GM21423 (cell line): ENCODE measurements around the gene GRN.
"Not testable (repeated sequence)": the region's sequence is repeated elsewhere in the genome, so short reads cannot be mapped to it uniquely, and the experiment has no call there.

Experiments
- ATAC-seq: cut with Tn5 transposase; IDR thresholded peaks from one replicate; pipeline ENCODE4 v1.9.1; 2021; ENCODE audit warnings: mild to moderate bottlenecking, moderate library complexity; ENCODE audit not compliant: unreplicated experiment

GRN gene

DNA sequence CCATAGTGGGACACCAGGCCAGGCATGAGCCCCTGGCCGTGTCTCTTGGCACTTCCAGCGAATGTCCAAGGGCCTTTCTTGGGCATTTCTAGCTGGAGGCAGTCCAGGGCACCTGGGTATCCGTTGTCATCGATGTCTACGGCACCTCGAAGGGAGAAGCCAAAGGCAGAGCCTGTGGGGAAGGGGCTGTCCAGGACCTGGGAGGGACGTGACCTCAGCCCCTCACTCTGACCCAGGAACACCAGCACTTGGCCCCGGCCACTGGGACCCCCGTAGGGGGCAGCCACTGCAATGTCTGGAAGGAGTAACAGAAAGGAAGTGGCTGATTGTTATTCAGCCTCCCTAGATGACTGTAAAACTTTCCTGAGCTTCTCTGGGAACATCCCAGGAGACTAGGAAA, 35.7 kb downstream of the GRN start:
- no peak for ATAC-seq

DNA sequence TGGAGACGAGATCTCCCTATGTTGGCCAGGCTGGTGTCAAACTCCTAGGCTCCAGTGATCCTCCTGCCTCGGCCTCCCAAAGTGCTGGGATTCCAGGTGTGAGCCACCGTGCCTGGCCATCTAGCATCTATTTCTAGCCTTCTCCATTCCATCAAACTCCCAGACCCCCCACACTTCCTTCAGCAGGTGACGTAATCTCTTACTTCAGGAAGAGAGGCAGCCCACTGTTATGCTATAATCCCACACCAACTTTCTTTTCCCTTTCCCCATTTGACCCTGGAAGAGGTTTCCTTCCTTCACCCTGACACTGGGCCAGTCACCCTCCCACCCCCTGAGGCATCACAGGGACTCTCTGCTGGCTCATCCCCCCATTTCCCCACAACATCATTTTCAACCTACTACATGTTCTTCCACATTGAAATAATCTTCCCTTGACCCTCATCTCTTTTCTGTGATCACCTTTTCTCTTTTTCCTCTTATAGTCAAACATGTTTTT, 36.8 kb downstream of the GRN start:
- no peak for ATAC-seq

DNA sequence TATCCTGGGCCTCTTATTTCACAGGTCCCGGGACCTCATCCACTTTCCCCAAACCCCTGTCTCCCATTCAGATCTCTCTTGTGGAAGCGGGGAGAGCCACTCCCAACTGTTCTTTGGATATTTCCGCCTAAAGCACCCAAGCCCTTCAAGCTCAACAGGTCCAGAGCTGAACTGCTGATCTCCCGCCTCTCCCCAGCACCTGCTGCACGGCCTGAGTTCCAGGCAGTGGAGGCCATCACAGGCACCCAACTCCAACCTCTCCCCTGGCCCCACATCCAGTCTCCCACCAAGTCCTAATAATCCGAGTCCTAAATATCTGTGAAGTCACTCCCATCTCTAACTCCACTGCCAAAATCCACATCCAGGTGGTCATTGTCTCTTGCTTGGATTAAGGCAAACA, 37.8 kb downstream of the GRN start:
- no peak for ATAC-seq

DNA sequence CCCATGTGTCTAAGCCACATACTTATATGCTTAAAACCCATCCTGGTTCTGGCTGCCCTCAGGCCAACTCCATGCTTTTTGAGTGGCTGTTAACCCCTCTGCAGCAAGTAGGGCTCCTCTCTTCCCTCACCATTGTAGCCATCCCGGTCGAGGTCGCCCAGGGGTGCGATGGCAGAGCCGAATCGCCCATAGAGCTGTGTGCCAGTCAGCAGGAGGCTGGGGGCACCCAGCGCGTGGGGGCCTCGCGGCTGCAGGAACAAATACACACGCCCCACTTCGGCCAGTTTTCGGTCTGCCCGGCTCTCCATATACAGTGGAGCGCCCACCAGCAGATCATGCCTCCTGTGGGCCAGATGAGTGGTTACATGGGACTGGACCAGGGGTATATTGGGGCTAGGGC, 38.3 kb downstream of the GRN start:
- ATAC-seq = no peak

DNA sequence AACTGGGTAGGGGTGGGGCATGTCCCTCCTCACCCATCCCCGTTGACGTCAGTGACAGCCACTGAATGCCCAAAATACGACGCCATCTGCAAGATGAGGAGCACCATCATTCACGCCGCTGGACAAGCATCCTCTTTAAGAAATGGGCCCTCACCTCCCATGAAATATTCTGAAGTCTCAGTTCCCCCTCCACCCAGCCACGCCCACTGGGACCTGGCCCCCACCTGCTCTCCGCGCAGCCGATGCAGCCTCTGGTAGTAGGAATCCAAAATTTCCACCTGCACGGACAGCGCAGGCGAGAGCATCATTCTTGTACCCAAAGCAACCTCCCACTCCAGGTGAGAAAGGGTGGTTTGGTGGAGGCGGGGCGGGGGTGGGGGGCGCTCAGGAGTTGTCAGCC, 38.8 kb downstream of the GRN start:
- ATAC-seq = no peak

DNA sequence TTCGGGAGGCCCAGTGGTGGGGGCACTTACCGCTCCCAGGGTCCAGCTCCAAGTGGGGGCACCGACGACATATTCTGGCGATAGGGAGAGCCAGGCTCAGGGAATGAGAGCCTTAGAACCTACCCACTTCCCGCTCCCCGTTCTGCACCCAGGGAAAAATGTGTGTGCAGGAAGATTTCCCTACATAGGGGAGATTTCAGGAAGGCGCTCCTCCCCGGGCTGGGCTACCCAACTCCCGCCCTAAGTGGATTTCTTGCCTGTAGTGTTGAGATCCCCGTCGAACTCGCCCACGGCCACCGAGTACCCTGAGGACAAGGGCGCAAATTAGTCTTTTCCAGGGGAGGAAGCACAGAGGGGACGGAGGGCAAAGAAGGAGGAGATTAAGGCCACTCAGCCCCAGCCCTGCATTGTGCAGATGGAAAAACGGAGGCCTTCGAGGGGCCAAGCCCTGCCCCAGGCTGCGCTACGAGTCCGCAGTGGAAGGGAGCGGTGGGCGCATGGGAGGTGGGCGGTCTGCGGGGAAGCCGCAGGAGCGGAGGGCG, 39.2 kb downstream of the GRN start:
- ATAC-seq = no peak

DNA sequence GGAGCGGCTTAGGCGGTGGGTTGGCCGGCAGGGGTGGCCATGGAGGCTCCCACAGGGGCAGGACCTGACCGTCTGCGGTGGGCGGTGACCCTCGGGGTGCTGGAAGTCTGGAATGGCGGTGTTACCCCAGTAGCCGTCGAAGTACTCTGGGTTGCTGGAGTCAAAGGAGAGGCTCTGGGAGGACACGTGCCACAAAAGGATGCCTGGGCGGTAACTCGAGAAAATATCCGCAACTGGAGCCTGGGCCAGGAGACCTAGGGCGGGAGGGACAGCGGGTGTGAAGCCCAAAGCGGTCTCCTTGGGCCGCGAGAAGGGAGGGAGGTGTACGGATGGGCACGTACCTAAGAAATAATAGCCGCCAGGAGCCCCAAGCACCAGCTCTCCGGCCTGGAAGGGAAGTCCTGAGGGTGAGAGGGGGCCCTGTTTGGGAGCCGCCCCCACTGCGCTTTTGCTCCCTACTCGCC, 39.8 kb downstream of the GRN start:
- peak; percentile 15 for ATAC-seq

DNA sequence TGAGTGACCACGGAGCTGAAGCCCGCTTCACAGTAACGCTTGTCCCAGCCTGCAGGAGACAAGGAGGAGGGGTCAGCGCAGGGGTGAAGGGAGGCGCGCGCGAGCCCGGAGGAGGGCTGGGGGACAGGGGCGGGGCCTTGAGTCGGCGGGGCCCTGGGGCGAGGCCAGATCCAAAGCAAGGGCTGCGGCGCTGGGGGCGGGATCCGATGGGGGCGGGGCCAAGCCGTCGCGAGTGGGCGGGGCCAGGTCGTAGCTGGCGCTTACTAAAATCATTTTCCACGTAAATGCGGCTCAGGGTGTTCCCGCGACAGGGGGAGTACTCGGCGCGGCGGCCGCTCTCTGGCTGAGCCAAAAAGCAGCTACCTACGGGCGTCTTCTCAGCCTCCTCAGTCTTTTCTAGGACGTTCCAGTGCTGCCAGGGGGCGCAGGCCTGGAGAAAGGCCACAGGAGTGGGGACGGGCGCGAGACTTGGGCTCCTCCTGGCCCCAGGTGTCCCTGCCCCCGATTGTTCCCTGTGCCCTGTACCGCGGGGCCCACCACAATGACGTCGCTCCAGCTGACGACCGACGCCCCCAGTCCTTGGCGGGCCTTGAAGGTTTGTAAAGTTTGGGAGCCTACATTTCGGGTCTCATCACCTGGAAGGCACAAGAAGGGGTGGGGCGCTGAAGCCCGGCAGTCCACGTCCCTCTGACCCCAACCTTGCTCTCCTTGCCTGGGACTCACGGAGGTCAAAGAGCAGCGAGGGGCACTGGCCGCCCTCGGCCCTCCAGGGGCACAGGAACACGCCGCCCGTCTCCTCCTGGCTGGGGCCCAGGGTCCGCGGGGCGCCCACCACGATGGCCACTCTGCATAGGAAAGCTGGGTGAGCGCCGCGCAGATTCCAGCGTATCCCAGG, 40.4 kb downstream of the GRN start:
- peak; percentile 50 for ATAC-seq

DNA sequence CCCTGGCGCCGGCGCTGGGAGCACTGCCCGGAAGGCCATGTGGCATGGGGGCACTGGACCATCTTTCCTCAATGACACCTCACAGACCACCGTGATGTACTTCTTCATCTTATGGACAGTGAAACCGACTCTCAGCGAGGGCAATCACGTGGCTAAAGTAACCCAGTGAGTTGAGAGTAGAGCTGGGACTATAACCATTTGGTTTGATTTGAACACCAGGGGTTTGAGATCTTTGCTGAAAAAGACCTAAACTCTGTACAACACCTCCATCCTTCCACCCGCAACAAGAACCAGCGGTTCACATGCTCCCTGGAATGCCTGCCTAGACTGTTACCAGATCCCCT, 41.1 kb downstream of the GRN start:
- ATAC-seq = no peak

DNA sequence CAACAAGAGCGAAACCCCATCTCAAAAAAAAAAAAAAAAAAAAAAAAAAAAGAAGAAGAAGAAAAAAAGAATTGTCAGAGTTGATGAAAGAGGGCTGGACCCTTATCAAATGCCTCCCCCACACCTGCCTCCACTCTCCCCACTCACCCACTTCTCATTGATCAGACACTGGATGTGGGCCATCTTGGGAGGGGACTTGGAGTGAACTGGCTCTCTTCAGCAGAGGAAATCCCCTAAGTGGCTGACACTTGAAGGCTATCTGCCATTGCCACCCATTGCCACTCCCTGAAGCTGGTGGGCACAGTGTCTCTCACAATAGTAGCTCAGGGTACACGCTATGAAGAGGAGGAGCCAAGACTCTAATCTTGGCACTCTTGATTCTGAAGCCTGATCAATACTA, 42.7 kb downstream of the GRN start:
- no peak for ATAC-seq

DNA sequence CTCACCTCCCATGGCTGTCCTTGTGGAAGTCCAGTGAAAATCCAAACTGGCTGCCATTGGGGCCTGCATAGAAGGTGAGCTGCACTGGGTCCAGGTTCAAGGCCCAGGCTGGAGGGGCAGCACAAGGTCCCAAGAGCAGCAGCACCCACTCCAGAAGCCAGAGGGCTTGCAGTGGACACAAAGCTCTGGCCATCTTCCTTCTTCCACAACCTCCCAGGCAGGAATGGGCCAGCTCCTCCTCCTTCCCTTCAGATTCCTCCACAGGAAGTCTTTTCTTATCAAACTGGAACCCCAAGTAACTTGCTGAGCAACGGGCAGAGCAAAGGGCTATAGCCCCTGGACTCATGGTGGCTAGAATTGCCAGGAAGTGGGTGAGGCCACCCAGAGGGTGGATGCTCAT, 44.2 kb downstream of the GRN start, which contains the start of gene ITGA2B:
TSS of gene ITGA2B (minus strand) at position 369 of the 400 bp plus-strand sequence. CDS start at position 193, 176 bp downstream.
- no peak for ATAC-seq

DNA sequence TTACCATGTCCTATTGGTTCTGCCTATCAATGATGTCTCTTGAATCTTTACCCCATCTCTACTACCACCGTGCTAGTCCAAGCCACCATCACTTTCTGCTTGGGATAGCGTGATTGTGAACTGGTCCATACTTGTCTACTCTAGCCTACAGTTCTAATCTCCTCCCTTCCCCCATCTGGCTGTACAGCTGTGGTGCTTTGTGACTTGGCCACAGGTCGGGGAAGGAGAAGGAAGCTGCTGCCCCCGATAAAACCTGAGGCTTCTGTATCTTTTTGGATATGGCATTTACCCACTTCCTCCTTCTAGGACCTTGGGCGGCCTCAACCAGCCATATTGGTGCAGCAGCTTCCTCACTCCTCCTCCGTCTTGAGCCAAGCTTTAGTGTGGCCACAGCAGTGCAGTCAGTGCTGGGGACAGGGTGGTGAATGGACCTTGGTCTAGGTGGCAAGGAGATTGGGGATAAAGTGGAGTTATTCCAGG, 44.7 kb downstream of the GRN start:
- no peak for ATAC-seq

DNA sequence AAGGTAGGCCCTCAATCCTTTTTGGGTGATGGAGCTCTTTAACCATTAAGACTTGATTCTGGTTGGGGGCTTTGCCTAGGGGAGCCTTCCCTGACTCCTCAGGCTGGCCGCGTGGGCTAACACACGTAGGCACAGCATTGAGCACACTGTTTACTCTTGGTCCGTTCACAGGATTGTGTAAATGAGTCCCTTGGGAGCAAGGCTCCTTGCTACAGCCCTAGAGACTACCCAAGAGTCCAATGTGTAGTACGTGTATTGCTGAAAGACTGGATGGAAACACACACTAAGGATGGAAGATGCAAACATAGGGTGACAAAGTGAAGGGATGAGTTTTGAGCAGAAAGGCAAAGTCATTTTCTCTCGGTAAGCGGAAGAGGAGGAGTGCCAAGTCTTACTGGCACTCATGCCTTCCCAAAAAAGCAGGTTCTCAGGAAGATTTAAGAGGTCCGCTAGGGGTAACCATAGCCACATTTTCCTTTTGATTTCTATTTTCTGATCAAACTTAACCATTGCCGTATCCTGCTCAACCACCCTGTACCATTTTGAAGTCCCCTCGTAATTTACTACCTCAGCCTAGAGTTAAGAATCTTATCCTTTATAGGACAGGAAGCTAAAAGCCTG, 45.3 kb downstream of the GRN start:
- ATAC-seq = no peak

DNA sequence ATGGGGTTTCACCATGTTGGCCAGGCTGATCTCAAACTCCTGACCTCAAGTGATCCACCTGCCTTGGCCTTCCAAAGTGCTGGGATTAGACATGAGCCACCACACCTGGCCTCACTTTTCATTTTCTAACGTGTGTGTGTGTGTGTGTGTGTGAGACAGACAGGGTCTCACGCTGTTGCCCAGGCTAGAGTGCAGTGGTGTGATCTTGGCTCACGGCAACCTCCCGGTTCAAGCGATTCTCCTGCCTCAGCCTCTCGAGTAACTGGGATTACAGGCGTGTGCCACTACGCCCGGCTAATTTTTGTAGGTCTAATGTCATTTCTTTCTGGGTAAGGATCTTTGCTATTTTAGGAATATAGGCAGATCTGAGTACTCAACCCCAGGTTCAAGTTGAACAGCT, 49.0 kb downstream of the GRN start:
- not testable (repeated sequence) for ATAC-seq

DNA sequence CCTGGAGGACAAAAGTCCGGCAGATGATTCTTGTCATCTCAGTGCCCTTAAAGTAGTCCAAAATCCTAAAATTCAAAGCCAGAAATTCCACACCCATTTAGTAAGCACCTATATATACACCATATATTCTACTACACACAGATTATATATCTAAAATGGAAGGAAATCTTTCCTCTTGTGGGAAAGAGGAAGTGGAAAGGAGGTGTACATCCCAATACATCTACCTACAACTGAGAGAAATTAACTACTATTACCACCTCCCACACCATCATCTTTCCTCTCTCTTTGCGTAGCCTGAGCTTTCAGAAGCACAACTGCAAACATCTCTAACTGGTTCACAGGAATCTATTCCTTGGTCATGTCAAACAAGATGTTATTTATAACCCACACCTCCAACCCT, 49.7 kb downstream of the GRN start:
- ATAC-seq = no peak

DNA sequence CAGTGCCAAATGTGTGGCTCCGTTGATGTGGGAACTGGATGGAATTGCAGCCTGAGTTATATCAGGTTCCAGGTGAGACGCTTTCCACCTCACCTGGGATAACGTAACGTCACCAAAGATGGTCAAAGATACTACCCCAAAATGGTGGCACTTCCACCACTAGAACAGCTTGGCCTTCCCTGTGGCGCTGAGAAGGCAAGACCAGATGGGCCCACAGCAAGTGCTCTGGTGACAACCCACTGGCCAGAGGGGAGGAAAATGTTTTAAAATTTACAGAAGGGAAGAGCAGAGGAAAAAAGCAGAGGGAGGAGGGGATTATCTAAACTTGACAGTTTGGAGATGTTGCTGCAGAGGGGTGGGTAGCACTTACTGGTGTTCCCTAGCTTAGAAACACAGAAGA, 51.8 kb downstream of the GRN start:
- ATAC-seq = no peak

DNA sequence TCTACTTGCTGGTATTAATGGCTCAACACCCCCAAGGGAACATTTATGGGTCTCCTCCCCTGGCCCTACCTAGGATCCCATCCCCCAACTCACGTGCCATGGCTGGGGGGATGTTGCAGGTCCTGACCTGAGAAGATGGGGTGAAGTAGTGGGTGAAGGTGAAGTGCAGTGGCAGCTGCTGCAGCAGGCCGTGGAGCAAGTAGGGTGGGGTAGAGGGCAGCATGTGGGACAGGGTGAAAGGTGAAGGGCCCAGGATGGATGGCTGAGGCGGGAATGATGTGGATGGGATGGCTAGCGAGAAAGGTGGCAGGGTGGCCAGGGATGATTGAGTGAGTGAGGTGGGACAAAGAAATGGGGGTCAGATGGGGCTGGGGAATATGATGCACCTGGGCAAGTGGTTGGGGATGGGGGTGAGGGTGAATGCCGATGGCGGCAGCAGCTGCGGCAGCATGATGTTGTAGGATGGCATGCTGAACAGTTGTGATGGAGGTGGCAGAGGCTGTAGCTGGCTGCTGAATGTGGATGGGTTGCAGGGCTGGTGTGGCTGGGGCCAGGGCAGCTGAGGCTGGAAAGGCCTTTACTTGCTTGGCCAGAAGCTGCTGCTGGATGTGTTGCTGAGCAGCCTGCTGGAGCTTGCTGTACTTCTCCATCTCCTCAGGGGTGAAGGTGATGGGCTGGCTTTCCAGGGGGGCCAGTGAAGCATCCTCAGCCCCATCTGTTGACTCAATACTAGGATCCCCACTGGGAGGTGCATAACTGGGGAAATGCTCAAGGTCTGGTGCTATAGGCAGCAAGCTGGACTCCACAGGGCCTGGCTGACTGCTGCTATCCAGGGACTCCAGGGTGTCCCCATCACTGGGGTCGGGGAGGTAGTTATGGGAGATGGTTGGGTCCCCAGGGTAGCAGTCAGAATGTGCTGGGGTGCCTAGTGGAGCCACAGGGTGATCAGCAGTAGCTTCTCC, 52.7 kb downstream of the GRN start:
- ATAC-seq = no peak

DNA sequence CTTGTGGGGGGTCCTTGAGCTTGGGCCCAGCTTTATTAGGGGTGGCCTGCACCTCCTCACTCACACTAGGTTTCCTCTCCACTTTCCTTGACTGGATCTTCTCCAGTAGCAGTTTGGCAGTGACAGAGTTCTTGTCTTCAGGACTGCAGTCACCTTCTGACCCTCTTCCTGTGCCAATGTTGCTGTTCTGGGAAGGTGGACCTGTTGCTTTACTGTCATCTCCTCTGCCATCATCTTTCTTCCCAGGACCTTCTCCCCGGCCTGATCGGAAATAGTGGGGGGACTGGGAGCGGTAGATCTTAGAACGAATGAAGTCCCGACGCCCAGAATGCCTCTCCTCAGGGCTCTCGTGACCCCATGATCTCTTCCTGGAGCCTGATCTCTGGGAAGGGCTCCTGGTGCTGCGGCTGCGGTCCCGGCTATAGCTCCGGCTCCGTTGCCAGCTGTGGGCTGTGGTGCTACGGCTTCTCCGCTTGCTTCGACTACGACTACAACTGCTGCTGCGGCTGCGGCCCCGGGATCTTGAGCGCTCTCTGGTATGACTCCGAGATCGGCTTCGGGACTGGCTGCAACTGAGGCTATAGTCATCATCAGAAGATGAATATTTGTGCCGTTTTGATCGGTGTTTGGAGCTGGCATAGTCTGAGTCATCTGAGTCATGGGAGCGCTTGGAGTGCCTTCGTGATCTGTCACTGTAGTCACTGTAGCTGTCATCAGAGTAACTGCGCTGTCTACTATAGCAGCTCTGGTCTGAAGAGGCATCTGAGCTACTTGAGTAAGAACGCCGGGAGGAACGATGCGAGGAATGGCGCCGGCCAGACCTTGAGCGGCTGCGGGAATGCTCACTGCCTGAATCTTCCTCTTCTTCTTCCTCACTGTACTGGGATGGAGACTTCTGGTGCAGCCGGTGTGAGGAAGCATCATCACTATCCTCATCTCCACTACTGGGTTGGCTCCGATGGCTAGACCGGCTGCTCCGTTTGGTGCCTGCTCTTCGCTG, 53.9 kb downstream of the GRN start:
- ATAC-seq = no peak

DNA sequence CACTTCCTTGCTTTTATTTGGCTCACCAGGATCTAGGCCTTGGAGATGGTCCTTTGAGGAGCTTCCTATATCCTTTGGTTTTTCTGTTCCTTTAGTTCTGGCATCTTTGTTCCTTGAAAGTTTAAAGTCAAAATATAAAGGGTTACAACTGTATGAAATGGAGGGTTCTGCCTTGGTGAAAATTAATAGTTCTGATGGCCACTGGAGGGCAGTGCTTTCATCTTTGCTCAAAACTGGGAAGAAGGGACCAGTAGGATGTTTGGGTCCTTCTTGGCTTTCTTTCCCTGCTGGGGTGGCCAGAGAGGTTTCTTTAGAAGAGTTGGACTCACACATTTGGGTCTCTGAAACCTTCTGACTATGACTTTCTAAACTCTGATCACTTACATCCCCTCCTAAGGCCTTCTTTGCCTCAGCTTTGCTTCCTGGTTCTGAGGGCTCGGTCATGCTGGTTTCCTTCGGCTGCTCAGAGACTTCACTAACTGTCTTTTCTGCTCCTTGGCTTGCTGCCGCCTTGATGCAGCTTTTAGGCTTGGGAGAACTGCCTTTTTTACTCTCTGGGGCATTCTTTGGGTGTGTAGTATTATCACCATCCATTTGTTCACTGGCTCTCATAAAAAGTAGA, 55.2 kb downstream of the GRN start:
- no peak for ATAC-seq
